ENCODE results near the gene R3HDM4.

DNA sequence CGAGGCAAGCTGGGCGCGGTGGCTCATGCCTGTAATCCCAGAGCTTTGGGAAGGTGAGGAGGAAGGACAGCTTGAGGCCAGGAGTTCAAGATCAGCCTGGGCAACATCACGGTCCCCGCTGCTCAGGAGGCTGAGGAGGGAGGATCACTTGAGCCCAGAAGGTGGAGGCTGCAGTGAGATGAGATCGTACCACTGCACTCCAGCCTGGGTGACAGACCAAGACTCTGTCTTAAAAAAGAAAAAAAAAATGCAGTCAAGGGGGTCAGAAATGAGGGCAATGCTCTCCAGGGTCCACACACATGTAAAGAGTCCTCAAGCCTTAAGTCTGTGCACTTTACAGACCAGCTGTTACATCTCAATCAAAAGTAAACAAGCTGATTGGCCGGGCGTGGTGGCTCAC lies 8.5 kb downstream of the R3HDM4 start:
- TF ChIP-seq, protein P1, sequence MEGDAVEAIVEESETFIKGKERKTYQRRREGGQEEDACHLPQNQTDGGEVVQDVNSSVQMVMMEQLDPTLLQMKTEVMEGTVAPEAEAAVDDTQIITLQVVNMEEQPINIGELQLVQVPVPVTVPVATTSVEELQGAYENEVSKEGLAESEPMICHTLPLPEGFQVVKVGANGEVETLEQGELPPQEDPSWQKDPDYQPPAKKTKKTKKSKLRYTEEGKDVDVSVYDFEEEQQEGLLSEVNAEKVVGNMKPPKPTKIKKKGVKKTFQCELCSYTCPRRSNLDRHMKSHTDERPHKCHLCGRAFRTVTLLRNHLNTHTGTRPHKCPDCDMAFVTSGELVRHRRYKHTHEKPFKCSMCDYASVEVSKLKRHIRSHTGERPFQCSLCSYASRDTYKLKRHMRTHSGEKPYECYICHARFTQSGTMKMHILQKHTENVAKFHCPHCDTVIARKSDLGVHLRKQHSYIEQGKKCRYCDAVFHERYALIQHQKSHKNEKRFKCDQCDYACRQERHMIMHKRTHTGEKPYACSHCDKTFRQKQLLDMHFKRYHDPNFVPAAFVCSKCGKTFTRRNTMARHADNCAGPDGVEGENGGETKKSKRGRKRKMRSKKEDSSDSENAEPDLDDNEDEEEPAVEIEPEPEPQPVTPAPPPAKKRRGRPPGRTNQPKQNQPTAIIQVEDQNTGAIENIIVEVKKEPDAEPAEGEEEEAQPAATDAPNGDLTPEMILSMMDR (IDR thresholded peaks at IDR 0.05) = no peak
- TF ChIP-seq POLR2A (IDR thresholded peaks at IDR 0.05) = no peak
